Activated T-cell treated with anti-CD3 and anti-CD28 coated beads for 1 hour (primary cell): ENCODE measurements around the gene ARHGAP15.
"Not testable (repeated sequence)": the region's sequence is repeated elsewhere in the genome, so short reads cannot be mapped to it uniquely, and the experiment has no call there.

ENCODE experiments used
- DNase-seq: peaks from one replicate; pipeline ENCODE4 v3.0.0-alpha.2; 2020; ENCODE audit warnings: low read depth

The ARHGAP15 gene

DNA sequence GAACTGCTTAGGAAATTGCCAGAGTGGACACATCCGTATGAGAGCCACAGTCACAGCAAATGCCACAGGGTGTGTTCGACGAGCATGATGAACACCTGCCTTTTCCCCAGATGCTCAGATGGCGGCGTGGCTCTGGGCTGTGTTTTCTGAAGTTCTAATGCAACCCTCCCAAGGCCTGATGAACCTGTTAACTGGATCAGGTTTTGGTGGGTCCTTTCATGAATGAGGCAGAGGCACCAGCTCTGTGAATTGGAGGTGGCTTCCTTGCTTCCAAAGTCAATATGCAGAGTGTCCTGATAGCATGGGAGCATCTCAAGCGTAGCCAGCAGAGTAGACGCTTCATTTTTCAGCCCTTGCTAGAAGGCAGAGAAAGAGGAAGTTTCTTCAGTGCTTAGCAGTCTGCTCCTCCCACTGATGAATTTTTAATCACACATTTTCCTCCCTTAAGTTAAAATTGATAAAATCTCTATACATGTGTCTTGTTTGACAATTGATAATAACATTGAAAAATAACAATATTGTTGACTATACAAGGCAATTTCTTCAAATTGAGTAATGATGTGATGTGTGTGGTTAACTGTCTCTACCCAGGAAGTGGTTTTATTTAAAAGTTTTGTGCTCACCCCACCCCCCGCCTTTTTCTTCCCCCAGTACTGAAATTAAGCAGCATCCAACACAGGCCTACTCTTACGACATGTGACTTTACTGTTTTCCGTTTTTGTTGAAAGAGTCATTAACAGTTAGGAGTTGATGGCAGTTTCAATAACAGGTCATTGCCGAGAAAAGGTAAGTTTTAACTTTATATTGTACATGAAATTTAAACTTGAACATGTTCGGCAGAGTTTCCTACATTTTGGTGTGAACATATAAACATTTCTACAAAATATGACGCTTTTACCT is at the start of gene ARHGAP15:
TSS of gene ARHGAP15 (plus strand) at position 739 of the 900 bp plus-strand sequence.
- peak; percentile 50 for DNase-seq

DNA sequence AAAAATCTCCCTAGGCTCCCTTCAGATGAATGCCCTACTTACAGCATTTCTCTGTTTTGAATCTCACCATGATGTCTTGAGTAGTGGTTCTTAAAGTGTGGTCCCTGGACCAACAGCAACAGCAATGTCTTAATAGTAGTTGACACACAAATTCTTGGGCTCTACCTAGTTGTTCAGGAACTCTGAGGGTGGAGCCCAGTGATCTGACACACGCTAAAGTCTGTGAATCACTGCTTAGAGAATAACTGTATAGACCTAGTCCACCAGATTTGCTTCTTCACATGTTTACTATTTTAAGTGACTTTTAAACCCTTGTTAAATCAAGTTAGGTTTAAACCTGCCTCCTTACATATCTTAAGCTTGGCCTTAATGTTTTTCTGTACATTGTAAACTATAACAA is 47.6 kb upstream of the ARHGAP15 start:
- DNase-seq: no peak

- DNase-seq: no peak
Measured at GRCh38 chr2:143083636-143084035, 45.6 kb upstream of the ARHGAP15 start.

- DNase-seq: no peak
Measured at GRCh38 chr2:143084462-143084861, 44.8 kb upstream of the ARHGAP15 start.

GRCh38 chr2:143085125-143085784 is 44.0 kb upstream of the ARHGAP15 start:
- no peak for DNase-seq

GRCh38 chr2:143087033-143087432 is 42.2 kb upstream of the ARHGAP15 start:
- no peak for DNase-seq

DNA sequence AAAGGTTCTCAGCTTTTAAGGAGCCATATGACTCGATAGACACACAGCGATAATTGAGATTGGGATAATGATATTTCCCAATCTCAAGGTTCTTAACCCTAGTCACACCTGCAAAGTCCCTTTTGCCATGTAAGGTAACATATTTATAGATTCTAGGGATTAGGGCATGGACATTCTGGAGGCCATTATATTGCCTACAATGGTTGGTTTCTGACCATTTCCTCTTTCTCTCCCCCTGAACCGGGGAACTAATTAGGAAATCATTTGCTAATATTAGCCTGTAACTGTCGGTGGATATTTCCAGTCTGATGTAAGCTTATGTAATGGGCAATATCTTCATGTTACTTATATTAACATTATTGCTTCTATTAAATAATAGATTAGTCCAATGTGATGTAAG is 40.8 kb upstream of the ARHGAP15 start:
- no peak for DNase-seq

DNA sequence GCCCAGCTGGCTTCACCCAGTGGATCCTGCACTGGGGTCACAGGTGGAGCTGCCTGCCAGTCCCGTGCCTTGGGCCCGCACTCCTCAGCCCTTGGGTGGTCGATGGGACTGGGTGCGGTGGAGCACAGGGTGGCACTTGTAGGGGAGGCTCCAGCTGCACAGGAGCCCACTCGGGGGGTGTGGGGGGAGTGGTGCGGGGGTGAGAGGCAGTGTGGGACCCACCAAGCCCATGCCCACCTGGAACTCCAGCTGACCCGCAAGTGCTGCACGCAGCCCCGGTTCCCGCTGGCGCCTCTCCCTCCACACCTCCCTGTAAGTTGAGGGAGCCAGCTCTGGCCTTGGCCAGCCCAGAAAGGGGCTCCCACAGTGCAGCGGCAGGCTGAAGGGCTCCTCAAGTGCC is 39.7 kb upstream of the ARHGAP15 start:
- not testable (repeated sequence) for DNase-seq

GRCh38 chr2:143110758-143111428 is 18.3 kb upstream of the ARHGAP15 start:
- DNase-seq: peak; percentile 59

- DNase-seq: no peak
Measured at GRCh38 chr2:143117225-143117624, 12.0 kb upstream of the ARHGAP15 start.

DNA sequence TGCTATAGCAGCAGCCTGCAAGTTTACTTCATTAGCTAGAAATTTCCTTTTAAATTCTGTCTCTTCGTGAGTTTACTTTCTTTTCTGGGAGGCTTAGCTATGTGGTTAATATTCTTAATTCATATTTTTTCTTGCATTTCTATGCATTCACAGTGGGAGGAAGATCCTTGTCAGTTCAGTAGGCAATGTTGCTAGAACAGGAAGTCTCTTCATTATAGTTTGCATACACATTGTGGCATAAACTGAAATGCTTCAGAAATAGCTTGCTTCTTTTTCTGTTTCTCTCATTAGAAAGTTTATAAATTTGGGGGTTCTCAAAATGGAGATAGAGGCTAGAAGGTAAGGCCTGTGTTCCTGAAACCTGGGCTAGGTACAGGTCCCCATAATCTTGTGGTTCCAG is 8.1 kb upstream of the ARHGAP15 start:
- DNase-seq: no peak

- no peak for DNase-seq
Measured at GRCh38 chr2:143121957-143122356, 7.3 kb upstream of the ARHGAP15 start.

DNA sequence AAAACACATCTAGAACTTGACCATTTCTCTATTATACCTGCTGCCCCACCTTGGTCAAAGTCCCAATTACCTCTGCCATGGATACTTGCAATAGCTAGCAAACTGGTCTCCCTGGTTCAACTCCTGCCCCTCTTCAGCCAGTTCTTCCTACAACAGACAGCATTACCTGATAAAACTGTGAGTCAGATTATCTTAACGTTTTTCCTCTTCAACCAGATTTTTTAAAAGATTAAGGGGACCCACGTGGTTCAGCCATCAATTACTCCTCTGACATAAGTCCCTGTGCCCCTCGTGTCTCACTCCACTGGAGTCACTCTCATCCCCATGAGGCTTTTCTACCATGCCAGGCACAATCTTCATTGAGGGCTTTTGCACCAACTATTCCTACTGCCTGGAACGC is 5.3 kb upstream of the ARHGAP15 start:
- DNase-seq: no peak

DNA sequence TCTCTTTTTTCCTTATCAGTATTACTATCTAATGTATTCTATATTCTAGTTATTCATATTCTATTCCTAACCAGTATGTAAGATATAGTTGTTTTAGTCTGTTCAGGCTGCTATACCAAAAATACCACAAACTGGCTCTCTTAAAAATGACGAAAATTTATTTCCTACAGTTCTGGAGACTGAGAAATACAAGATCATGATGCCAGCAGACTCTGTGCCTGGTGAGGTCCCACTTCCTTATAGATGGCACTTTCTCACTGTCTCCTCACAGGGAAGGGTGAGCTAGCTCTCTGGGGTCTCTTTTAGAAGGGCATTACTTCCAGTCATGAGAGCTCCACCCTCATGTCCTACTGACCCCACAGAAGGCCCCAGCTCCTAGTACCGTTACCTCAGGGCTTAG is 4.8 kb upstream of the ARHGAP15 start:
- no peak for DNase-seq

- no peak for DNase-seq
Measured at GRCh38 chr2:143125717-143126116, 3.5 kb upstream of the ARHGAP15 start.

DNA sequence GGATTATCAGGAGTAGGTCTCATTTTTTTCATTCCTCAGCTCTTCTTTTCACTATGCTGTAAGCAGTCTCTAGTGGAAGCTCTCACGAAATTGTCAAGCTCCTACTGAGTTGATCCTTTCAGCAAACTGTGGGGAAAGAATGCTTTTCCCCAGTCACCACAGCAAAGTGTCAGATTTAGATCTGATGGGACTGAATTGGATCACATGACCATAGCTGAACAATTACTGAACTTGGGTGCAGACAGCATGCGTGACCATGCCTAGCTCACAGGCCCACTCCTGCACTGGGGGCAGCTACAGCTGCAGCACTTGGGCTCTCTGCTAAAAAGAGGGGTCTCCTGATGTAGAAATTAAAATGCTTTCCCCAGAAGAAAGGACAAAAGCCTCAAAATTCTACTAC is 3.1 kb downstream of the ARHGAP15 start:
- no peak for DNase-seq

GRCh38 chr2:143133783-143134182 is 4.6 kb downstream of the ARHGAP15 start:
- no peak for DNase-seq

DNA sequence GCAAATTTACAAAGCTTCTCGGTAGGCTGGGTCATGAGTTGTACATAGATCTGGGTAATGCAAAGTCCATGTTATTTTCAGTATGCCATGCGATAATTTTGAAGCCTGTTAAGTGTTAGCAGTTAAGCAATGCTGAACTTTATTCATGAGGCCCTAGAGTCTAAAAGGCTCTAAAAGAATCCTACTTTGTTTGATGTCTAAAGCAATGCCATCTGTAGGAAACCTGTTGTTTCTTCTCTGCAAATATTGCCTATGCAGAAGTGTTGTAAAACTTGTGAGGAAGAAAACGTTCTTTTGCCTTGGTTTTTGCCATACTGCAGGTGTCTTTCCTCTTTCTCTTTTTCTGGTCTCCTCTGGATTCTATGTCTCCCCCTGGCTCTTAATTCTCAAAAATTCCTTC is 9.1 kb downstream of the ARHGAP15 start:
- no peak for DNase-seq

- no peak for DNase-seq
Measured at GRCh38 chr2:143139835-143140393, 10.7 kb downstream of the ARHGAP15 start.

GRCh38 chr2:143140864-143141661 is 11.8 kb downstream of the ARHGAP15 start:
- no peak for DNase-seq

DNA sequence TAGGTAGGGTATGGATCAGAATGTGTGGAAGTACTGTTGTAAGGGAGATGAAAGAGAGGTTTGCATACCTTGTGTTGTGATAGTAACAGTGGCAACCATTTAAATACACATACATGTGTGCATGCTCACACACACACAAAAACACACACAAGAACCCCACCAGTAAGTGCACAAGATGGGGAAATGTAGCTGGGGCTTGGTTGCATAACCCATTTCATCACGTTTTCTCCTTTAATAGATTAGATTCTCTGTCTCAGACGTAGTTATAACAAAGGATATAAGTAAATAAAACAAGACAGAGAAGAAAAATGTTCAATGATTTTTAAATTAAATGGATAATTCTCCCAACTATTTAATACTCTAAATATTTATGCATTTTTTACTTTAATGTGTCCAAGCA is 13.4 kb downstream of the ARHGAP15 start:
- no peak for DNase-seq
